ENCODE results near the gene HMGCL.
A peak's percentile ranks its signal among the peaks of the same experiment; 100 is the strongest.

The HMGCL gene

DNA sequence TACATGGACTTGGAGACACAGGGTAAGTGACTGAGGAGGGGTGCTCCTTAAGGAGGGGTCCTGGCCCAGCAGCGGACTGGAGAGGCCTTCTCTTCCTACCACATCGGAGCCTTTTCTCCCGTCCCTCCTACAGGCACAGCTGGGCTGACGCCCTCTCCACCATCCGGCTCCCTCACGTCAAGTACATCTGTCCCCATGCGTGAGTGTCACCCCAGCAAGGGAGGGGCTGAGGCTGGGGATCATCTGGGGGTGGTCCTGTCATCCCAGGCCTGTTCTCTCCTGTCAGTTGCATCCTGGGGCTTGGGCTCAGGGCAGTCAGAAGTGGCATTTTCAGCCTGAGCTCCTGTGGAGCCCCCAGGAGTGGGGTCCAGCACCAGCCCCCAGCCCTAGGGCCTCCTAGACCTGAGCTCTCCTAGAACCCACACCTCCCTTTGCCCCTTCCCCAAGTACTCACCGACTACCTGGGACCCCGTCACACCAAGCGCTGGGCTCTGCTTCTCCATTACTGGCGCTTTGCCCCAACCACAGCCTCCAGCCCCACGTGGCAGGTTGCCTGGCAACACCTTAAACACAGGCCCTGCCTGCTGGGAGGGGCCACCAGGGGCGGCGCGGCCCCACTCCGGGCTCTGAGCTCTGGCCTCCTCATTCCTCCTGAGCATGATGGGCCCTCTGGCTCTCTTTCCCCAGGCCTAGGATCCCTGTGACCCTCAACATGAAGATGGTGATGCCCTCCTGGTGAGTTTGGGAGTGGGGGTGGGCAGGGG lies 32.0 kb downstream of the HMGCL start:
- TF ChIP-seq, protein P1, sequence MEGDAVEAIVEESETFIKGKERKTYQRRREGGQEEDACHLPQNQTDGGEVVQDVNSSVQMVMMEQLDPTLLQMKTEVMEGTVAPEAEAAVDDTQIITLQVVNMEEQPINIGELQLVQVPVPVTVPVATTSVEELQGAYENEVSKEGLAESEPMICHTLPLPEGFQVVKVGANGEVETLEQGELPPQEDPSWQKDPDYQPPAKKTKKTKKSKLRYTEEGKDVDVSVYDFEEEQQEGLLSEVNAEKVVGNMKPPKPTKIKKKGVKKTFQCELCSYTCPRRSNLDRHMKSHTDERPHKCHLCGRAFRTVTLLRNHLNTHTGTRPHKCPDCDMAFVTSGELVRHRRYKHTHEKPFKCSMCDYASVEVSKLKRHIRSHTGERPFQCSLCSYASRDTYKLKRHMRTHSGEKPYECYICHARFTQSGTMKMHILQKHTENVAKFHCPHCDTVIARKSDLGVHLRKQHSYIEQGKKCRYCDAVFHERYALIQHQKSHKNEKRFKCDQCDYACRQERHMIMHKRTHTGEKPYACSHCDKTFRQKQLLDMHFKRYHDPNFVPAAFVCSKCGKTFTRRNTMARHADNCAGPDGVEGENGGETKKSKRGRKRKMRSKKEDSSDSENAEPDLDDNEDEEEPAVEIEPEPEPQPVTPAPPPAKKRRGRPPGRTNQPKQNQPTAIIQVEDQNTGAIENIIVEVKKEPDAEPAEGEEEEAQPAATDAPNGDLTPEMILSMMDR (IDR thresholded peaks at IDR 0.05; ENCODE audit: poor library complexity, severe bottlenecking), result no peak
- Histone ChIP-seq H3K4me1 (ENCODE audit: insufficient read depth, poor library complexity, severe bottlenecking) (peaks cover 20% of the 10 kb centered on the region), H3K9me3 (ENCODE audit: severe bottlenecking) (no peaks in the 10 kb centered on the region), H3K36me3 (ENCODE audit: low read depth) (peaks cover 49% of the 10 kb centered on the region), H3K27me3 (ENCODE audit: insufficient read depth, poor library complexity, severe bottlenecking) (no peaks in the 10 kb centered on the region), H3K4me3 (ENCODE audit: severe bottlenecking) (no peak overlapping the region), H3K27ac (ENCODE audit: poor library complexity, severe bottlenecking) (peak overlapping the region; percentile 91)
- peak; percentile 15; the same call in 1 of the 3 replicates for ATAC-seq (ENCODE audit: low read depth)
- no peak for DNase-seq (ENCODE audit: low spot score)

DNA sequence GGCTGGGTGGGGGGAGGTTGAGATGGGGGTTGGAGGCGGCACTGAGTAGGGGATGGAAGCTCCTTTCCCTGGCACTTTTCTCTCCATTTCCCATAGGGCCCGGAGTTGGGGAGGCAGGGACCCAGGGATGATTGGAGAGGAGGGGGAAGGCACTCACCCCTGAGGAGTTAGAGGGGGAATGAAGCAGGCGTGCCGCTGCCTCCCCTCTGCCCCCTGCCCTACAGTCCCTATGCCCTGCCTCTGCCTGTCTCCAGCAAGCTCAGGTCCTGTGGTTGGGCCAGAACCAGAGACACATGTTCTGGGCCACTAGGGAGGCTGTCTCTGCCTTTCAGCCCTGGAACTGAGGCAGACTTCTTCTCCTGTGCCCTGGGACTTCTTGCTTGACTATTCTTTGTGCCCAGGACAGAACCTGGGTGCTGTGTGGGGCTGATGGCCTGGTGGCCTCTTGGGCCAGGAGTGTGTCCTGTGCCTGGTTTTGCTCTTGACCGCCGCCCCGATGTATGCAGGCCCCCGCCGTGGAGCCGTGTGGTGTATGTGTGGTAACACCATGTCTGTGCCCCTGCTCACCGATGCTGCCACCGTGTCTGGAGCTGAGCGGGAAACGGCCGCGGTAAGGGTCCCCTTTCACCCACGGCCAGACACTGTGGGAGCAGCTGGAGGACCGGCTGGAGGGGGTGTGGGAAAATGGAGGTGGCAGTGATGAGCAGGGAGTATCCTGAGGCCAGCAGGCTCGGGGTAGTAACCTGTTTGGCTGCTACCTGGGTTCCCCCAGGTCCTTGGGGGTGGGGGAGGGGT lies 32.9 kb downstream of the HMGCL start:
- TF ChIP-seq, protein P1 (IDR thresholded peaks at IDR 0.05; ENCODE audit: poor library complexity, severe bottlenecking), result no peak
- H3K27me3 ChIP-seq (ENCODE audit: insufficient read depth, poor library complexity, severe bottlenecking), result no peaks in the 10 kb centered on the region
- H3K9me3 ChIP-seq (ENCODE audit: severe bottlenecking), result no peaks in the 10 kb centered on the region
- H3K4me1 ChIP-seq (ENCODE audit: insufficient read depth, poor library complexity, severe bottlenecking), result peaks cover 20% of the 10 kb centered on the region
- H3K36me3 ChIP-seq (ENCODE audit: low read depth), result peaks cover 49% of the 10 kb centered on the region
- H3K4me3 ChIP-seq (ENCODE audit: severe bottlenecking), result peak overlapping the region; percentile 49
- DNase-seq (ENCODE audit: low spot score) (no peak), ATAC-seq (ENCODE audit: low read depth) (no peak)
- peak overlapping the region; percentile 91 for H3K27ac ChIP-seq (ENCODE audit: poor library complexity, severe bottlenecking)

DNA sequence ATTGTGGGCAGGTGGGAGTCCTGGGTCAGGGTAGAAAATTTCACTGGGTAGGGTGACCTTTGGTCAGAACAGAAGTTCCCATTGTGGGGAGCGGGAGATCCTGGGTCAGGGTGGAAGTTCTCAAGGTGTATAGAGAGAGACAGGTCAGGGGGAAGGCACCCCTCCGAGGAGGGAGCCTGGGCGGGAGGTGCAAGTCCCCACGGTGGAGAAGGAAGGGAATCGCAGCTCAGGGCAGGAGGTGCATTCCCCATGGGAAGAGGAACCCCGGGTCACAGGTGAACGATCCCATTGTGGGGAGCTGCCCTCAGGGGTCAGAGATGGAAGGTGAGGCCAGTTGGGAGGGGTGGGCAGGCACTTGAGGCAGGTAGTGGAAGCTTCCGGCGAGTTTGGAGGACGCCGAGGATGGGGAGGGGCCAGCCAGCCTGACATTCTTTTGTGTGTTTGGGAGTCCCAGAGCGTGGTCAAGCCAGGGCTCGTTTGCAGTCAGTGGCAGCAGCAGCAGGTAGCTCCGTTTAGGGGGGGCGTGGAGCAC lies 33.6 kb downstream of the HMGCL start:
- Histone ChIP-seq H3K9me3 (ENCODE audit: severe bottlenecking) (no peaks in the 10 kb centered on the region), H3K27ac (ENCODE audit: poor library complexity, severe bottlenecking) (peak overlapping the region; percentile 91), H3K4me3 (ENCODE audit: severe bottlenecking) (peak overlapping the region; percentile 49), H3K27me3 (ENCODE audit: insufficient read depth, poor library complexity, severe bottlenecking) (no peaks in the 10 kb centered on the region), H3K36me3 (ENCODE audit: low read depth) (peaks cover 48% of the 10 kb centered on the region), H3K4me1 (ENCODE audit: insufficient read depth, poor library complexity, severe bottlenecking) (peaks cover 20% of the 10 kb centered on the region)
- no peak for DNase-seq (ENCODE audit: low spot score)
- TF ChIP-seq, protein P1 (IDR thresholded peaks at IDR 0.05; ENCODE audit: poor library complexity, severe bottlenecking), result no peak
- peak; percentile 35 for ATAC-seq (ENCODE audit: low read depth)

DNA sequence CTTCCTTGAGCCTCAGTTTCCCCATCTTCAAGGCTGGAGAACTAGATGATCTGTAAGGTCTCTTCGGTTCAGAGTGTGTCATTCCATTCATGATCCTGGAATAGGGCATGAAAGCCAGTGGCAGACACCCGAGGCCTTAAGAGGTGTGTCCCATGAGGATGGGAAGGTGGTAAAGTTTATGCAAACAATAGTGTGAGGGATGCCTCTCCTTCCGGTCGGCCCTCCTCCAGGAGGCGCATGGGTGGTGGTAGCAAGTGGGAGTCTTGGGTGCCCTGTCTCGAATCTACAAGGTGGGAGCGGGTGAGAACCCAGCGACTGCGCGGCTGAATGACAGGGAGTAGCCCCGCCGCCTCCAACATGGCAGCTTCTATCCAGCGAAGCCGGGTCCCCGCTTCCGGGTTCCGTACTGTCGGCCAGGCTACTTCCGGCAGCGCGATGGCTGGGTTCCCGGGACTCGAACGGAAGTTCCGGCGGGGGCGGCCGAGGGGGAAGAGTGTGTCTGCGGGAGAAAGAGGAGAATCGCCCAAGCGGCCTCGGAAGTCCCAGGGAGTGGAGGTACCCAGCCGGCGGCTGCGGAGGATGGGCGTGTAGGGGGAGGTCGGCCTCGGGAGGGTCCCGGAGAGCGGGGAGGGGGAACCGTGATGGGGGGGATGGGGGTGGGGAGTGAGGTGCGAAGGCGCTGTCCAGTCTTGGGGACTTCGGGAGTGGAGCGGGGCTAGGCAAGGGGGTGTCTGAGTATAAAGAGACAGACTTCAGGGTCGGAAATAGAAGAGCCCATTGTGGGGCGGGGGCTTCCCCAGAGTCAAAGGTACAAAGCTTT lies 34.3 kb downstream of the HMGCL start, which contains the start of gene LYPLA2:
TSS of gene LYPLA2 (plus strand) at position 450 of the 820 bp plus-strand sequence. CDS start 1,538 bp downstream, outside the sequence.
- Histone ChIP-seq H3K9me3 (ENCODE audit: severe bottlenecking) (no peaks in the 10 kb centered on the region), H3K36me3 (ENCODE audit: low read depth) (peaks cover 50% of the 10 kb centered on the region), H3K4me3 (ENCODE audit: severe bottlenecking) (peak within 1 kb of the TSS; percentile 49), H3K27me3 (ENCODE audit: insufficient read depth, poor library complexity, severe bottlenecking) (no peaks in the 10 kb centered on the region), H3K27ac (ENCODE audit: poor library complexity, severe bottlenecking) (peak within 1 kb of the TSS; percentile 91), H3K4me1 (ENCODE audit: insufficient read depth, poor library complexity, severe bottlenecking) (peaks cover 20% of the 10 kb centered on the region)
- peak; percentile 72 for ATAC-seq (ENCODE audit: low read depth)
- TF ChIP-seq, protein P1 (IDR thresholded peaks at IDR 0.05; ENCODE audit: poor library complexity, severe bottlenecking), result no peak
- peak; percentile 94 for DNase-seq (ENCODE audit: low spot score)
